NCI-H1417 treated with DMSO at 0.1 percent for 48 hours (cell line): ENCODE results near the gene SYNE1.

Experiments
- DNase-seq: peaks from one replicate; lab custom pipeline; 2025; lab: John Stamatoyannopoulos, UW

SYNE1 gene

DNA sequence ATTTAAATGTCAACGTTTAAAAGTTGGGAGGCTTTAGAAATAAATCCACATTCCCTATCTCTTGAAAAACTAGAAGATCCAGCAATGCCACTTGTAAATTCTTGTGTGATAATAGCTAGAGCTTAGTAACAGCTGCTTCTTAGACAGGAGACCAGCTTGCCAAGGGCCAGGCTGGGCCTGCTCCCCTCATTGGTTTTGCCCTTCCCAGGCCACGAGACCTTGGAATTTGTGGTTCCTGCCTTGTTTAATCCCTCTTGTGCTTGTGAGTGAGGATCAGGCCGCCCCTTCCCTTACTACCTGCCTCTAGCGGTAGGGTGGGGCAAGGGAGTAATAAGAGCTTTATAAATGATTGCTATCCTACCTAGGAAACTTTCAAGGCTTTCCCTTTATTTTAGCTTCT lies 363.5 kb downstream of the SYNE1 start:
- no peak for DNase-seq

DNA sequence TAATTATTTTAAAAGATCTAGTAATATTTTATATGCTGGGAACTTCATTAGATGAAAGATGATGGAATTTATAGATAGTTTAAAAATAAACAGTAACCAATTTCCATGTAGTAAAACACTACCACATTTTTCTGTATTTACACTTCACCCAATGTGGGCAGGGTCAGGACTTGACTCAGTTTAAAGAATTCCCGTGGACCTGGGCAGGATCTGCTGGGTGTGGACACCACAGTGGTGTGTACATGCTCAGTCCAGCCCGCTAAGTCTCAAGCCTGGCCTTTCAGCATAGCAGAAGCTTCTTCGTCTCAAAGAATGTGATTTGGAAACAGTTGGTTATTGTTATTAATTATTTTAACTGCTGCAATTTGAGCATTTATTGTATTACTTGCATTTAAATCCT lies 364.2 kb downstream of the SYNE1 start:
- no peak for DNase-seq

GRCh38 chr6:152272486-152272885 lies 364.7 kb downstream of the SYNE1 start:
- DNase-seq: no peak

GRCh38 chr6:152271776-152272464 lies 365.2 kb downstream of the SYNE1 start:
- DNase-seq: no peak

GRCh38 chr6:152270301-152270925 lies 366.7 kb downstream of the SYNE1 start:
- no peak for DNase-seq

DNA sequence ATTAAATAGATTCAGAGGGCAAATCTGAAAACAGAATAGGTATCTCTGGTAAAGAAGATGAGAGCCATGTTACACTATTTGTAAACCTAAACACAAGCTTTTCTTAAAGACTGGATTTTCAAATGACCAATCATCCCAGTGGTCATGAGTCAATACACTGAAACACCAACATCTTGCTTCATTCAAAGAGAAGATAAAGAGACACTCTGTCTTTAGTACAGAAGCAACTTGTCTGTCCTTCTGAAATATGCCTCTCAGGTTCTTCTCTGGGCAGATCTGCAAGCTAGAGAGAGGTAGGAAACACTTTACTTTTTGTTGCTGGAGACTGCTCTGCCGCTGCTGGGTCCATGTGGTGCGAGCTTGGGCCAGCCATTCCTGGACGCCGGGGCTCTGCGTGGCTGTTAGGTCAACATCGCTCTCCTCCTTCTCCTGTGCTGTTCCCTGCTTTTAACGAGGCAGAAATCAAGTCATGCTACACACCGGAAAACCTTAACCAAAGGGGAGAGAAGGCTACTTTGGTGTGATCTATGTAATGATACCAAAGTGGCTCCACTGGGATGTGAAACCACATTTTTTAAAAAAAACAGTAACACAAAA lies 368.2 kb downstream of the SYNE1 start:
- DNase-seq: no peak

GRCh38 chr6:152267967-152268845 lies 369.0 kb downstream of the SYNE1 start:
- DNase-seq: no peak

- no peak for DNase-seq
These were observed 371.5 kb downstream of the SYNE1 start for GRCh38 chr6:152265651-152266050.

GRCh38 chr6:152263582-152263981 lies 373.6 kb downstream of the SYNE1 start:
- DNase-seq: no peak

DNA sequence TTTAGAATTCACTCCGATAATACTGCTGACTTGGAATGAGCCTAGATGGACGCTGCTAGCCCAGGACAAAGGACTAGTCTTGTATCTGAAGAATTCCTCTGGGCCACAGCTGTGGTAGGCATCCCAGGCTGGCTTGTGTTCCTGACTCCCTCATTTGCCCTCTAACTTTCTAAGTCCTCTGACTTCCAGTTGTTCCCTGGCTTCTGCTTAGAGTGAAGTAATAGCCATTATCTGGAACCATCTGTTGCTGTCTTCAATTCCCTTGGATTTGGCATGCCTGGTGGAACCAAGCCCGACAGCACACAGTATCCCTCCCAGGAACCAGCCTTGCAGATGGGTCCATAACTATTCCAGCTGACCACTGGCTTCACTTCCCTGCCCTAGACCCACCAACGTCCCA lies 376.0 kb downstream of the SYNE1 start:
- no peak for DNase-seq

DNA sequence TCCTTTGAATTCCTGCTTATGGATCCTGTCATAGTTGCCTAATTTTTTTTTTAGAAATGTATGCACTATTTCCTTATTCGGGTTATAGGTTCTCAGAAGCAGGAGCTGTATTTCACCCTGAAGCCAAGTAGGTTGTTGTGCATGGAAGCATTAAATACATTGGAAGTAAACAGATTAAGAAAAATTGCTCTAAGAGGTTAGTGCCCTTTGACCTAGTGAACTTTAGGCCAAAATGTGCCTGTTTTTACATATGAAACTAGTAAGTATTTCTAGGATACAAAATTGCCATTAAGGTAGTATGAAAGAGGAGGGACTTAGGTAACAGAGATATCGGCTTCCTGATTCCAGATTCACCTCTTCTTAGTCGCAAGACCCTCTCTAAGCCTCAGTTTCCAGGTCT lies 377.9 kb downstream of the SYNE1 start:
- no peak for DNase-seq

- DNase-seq: no peak
These were observed 379.6 kb downstream of the SYNE1 start for GRCh38 chr6:152257581-152257980.

DNA sequence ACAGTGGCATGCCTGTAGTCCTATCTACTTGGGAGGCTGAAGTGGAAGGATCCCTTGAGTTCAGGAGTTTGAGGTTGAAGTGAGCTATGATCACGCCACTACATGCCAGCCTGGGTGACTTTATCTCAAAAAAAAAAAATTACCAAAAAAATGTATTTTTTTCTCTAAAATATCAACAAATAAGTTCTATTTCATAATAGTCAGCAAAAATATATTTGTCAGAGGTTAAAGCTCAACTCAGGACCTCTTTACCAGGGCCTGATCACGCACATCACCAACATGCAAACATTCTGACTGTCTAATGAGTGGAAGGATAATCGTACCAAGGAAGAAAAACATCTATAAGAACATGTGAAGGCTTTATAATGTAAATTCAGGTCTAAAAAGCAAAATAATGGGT lies 387.0 kb downstream of the SYNE1 start:
- DNase-seq: no peak

DNA sequence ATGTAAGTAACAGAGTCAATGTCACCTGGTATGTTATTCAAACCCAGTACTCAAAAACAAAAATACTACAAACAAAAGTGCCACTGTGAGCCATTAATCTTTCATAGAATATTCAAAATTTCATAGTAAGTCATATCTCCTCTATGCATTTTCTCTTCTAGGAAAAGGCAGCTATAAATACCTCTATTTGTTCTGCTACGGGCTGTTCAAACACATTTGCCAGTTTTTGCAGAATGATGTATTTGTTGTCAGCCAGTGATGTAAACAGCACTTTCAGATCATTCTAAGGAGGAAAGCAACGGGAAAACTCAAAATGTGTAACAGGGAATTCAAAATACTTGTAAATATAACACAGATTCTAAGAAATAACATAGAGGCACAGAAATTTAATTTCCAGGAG lies 388.2 kb downstream of the SYNE1 start:
- DNase-seq: no peak

GRCh38 chr6:152246554-152247337 lies 390.4 kb downstream of the SYNE1 start:
- no peak for DNase-seq

DNA sequence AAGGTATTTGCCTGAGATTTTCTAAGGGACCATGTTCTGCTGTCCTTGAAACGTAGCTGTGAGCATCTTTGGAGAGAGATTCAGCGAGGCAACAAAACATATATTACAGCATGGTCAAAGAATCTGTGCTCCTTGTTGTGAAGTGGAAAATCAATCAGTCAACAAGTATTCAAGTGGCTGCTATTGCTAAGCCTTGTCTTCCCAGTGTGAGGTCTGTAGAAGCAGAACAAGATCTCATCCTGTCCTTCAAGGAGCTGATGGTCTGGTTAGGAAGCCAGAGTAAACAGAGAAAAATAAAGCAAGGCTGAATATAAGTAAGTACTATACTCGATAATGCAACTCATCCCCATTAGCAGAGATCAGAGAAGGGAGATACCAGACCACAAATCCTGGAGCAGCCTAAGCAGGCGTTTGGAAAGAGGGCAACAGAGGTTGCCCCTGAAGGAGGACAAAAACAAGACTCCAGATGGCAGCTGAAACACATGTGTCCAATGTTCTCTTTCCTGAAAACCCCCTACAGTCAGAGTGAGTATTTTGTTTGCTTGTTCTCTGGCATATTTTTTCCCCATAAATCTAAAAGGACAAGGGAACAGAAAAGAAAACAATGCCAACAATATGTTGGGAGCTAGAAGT lies 392.0 kb downstream of the SYNE1 start:
- DNase-seq: no peak

GRCh38 chr6:152241013-152241766 lies 396.0 kb downstream of the SYNE1 start:
- DNase-seq: no peak

DNA sequence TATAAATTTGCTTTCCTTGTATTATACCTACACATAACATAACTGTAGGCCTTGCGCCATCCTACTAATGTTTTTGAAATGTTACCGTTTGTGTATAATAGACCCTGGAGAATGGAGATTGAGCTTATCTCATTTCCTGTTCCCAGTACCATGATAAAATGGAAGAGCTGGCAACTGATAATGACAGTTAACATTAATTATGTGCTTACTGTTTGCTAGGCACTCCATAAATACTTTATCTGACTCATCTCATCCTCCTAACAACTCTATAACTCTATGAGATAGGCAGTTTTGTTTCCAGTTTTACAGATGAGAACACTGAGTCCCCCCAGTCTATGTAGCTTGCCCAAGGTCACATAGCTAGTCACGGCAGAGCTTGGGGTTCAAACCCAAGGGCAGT lies 396.7 kb downstream of the SYNE1 start:
- no peak for DNase-seq

GRCh38 chr6:152236370-152237097 lies 400.6 kb downstream of the SYNE1 start:
- no peak for DNase-seq
